WTC11 (cell line): Measurements from ENCODE around the gene CYP4F22. TPM values are rescaled to one million over a fixed set of nuclear protein-coding genes. Genes with fewer than 3 reads are reported as not detected.

Experiments
- ATAC-seq: fragments of 200-7000 bp; cut with Tn5 transposase; 2 replicates; pipeline ENCODE4 v1.10.0; 2021; ENCODE audit warnings: mild to moderate bottlenecking, moderate library complexity
- CTCF ChIA-PET: fragments of 300-600 bp; sonication (Branson Sonifier 250); formaldehyde crosslinking; loops from one replicate; lab custom pipeline; 2021; ENCODE audit warnings: antibody characterized with exemption; lab: Charles Lee
- POLR2A ChIA-PET: fragments of 350-600 bp; sonication (Branson Sonifier 250); formaldehyde crosslinking; loops from one replicate; lab custom pipeline; 2021; ENCODE audit warnings: antibody characterized with exemption; lab: Charles Lee
- DNase-seq: peaks from one replicate; pipeline ENCODE4 v3.0.0; 2021; ENCODE audit warnings: low spot score
- H3K27ac Mint-ChIP-seq: 2 replicates; pipeline ENCODE4 v1.8.0; 2021; ENCODE audit warnings: mixed read lengths
- H3K27me3 Mint-ChIP-seq: 2 replicates; pipeline ENCODE4 v1.8.0; 2021; ENCODE audit warnings: low read depth, mild to moderate bottlenecking, moderate library complexity, mixed read lengths
- H3K36me3 Mint-ChIP-seq: 2 replicates; pipeline ENCODE4 v1.8.0; 2021; ENCODE audit warnings: mixed read lengths
- H3K4me1 Mint-ChIP-seq: 2 replicates; pipeline ENCODE4 v1.8.0; 2022; ENCODE audit warnings: mixed read lengths
- H3K4me3 Mint-ChIP-seq: 2 replicates; pipeline ENCODE4 v1.8.0; 2021; ENCODE audit warnings: mild to moderate bottlenecking, moderate library complexity, mixed read lengths
- H3K9me3 Mint-ChIP-seq: 2 replicates; pipeline ENCODE4 v1.8.0; 2021; ENCODE audit warnings: mixed read lengths
- CBFB ChIP-seq: sonication (generic); formaldehyde crosslinking; IDR thresholded peaks from 2 replicates; pipeline ENCODE4 v1.8.1; 2022; ENCODE audit warnings: mild to moderate bottlenecking, low read depth, missing genetic modification reagents
- FOXK1 ChIP-seq: sonication (generic); formaldehyde crosslinking; IDR thresholded peaks from 2 replicates; pipeline ENCODE4 v1.8.0; 2022; ENCODE audit warnings: mild to moderate bottlenecking, moderate library complexity, missing genetic modification reagents
- GRHL2 ChIP-seq: fragments of 250-450 bp; sonication (Bioruptor Pico); IDR thresholded peaks from 2 replicates; pipeline ENCODE4 v1.8.0; 2022; ENCODE audit warnings: mild to moderate bottlenecking, moderate library complexity; ENCODE audit not compliant: insufficient replicate concordance, severe bottlenecking
- JAZF1 ChIP-seq: fragments of 250-450 bp; sonication (Bioruptor Pico); IDR thresholded peaks from 2 replicates; pipeline ENCODE4 v1.9.0; 2021; ENCODE audit warnings: moderate library complexity, mild to moderate bottlenecking, inconsistent platforms
- NFYB ChIP-seq: sonication (generic); formaldehyde crosslinking; conservative IDR thresholded peaks from 2 replicates; pipeline ENCODE4 v1.8.0; 2022; ENCODE audit warnings: low read depth, missing genetic modification reagents
- NR2C2 ChIP-seq: sonication (generic); formaldehyde crosslinking; IDR thresholded peaks from 2 replicates; pipeline ENCODE4 v1.8.0; 2022; ENCODE audit warnings: mild to moderate bottlenecking, missing genetic modification reagents
- RELA ChIP-seq: sonication (generic); formaldehyde crosslinking; IDR thresholded peaks from 2 replicates; pipeline ENCODE4 v1.8.1; 2022; ENCODE audit warnings: missing genetic modification reagents, mild to moderate bottlenecking, borderline replicate concordance
- SP1 ChIP-seq: sonication (generic); formaldehyde crosslinking; conservative IDR thresholded peaks from 2 replicates; pipeline ENCODE4 v1.8.1; 2022; ENCODE audit warnings: missing genetic modification reagents
- TCF7 ChIP-seq: sonication (generic); formaldehyde crosslinking; IDR thresholded peaks from 2 replicates; pipeline ENCODE4 v1.8.0; 2022; ENCODE audit warnings: mild to moderate bottlenecking, low read depth, missing genetic modification reagents, moderate library complexity
- TEAD4 ChIP-seq: sonication (generic); formaldehyde crosslinking; IDR thresholded peaks from 2 replicates; pipeline ENCODE4 v1.8.0; 2022; ENCODE audit warnings: mild to moderate bottlenecking, missing genetic modification reagents
- ZNF423 ChIP-seq: fragments of 250-450 bp; sonication (Bioruptor Pico); IDR thresholded peaks from 2 replicates; pipeline ENCODE4 v2.1.2; 2022; ENCODE audit warnings: mild to moderate bottlenecking, moderate library complexity
- ZNF671 ChIP-seq: fragments of 250-450 bp; sonication (Bioruptor Pico); IDR thresholded peaks from 2 replicates; pipeline ENCODE4 v1.8.0; 2021; ENCODE audit warnings: mild to moderate bottlenecking
- total RNA-seq: library from RNA; stranded (reverse); gene quantifications from 3 replicates; pipeline ENCODE4 v1.2.3, GENCODE V29; 2021
- TF ChIP-seq, protein P1 (sequence below): fragments of 250-450 bp; sonication (Bioruptor Pico); IDR thresholded peaks from 2 replicates; pipeline ENCODE4 v1.9.0; 2021; ENCODE audit warnings: mild to moderate bottlenecking
- TF ChIP-seq, protein P2 (sequence below): fragments of 250-450 bp; sonication (Bioruptor Pico); IDR thresholded peaks from 2 replicates; pipeline ENCODE4 v2.1.2; 2022; ENCODE audit warnings: mild to moderate bottlenecking, moderate library complexity
- TF ChIP-seq, protein P3 (sequence below): sonication (generic); formaldehyde crosslinking; IDR thresholded peaks from 2 replicates; pipeline ENCODE4 v1.8.1; 2023; ENCODE audit warnings: mild to moderate bottlenecking, moderate library complexity, missing genetic modification reagents
- TF ChIP-seq, protein P4 (sequence below): sonication (generic); formaldehyde crosslinking; IDR thresholded peaks from 2 replicates; pipeline ENCODE4 v1.8.0; 2022; ENCODE audit warnings: missing genetic modification reagents
- TF ChIP-seq, protein P5 (sequence below): sonication (generic); formaldehyde crosslinking; IDR thresholded peaks from 2 replicates; pipeline ENCODE4 v1.8.0; 2022; ENCODE audit warnings: mild to moderate bottlenecking, missing genetic modification reagents

The CYP4F22 gene
- total RNA-seq, 1 experiment from 2014 or later = 1.2 TPM

DNA sequence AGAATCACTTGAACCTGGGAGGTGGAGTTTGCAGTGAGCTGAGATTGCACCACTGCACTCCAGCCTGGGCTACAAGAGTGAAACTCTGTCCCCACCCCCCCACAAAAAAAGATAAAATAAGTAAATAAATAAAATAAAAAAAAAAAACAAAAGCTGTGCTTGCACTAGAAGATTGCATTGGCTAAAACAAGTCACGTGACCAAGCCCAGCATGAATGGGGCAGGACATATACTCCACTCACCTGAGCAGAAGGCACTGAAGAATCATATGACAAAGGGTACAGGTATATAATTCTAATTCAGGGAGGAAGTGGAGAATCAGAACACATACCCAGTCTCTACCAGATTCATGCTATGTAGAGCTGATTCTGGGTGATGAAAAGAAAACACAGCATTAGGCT is 36.6 kb downstream of the CYP4F22 start:
- peaks cover 10% of the 10 kb centered on the region; the same call in 1 of the 2 replicates for H3K9me3 Mint-ChIP-seq
- H3K4me3 Mint-ChIP-seq = no peak overlapping the region
- ATAC-seq (no peak), DNase-seq (no peak)
- H3K27me3 Mint-ChIP-seq = peaks cover 21% of the 10 kb centered on the region
- TF ChIP-seq, protein P1, sequence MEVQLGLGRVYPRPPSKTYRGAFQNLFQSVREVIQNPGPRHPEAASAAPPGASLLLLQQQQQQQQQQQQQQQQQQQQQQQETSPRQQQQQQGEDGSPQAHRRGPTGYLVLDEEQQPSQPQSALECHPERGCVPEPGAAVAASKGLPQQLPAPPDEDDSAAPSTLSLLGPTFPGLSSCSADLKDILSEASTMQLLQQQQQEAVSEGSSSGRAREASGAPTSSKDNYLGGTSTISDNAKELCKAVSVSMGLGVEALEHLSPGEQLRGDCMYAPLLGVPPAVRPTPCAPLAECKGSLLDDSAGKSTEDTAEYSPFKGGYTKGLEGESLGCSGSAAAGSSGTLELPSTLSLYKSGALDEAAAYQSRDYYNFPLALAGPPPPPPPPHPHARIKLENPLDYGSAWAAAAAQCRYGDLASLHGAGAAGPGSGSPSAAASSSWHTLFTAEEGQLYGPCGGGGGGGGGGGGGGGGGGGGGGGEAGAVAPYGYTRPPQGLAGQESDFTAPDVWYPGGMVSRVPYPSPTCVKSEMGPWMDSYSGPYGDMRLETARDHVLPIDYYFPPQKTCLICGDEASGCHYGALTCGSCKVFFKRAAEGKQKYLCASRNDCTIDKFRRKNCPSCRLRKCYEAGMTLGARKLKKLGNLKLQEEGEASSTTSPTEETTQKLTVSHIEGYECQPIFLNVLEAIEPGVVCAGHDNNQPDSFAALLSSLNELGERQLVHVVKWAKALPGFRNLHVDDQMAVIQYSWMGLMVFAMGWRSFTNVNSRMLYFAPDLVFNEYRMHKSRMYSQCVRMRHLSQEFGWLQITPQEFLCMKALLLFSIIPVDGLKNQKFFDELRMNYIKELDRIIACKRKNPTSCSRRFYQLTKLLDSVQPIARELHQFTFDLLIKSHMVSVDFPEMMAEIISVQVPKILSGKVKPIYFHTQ (CRISPR knock-in tag) = no peak
- TF ChIP-seq, protein P2, sequence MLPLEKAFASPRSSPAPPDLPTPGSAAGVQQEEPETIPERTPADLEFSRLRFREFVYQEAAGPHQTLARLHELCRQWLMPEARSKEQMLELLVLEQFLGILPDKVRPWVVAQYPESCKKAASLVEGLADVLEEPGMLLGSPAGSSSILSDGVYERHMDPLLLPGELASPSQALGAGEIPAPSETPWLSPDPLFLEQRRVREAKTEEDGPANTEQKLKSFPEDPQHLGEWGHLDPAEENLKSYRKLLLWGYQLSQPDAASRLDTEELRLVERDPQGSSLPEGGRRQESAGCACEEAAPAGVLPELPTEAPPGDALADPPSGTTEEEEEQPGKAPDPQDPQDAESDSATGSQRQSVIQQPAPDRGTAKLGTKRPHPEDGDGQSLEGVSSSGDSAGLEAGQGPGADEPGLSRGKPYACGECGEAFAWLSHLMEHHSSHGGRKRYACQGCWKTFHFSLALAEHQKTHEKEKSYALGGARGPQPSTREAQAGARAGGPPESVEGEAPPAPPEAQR (CRISPR knock-in tag) = no peak
- TF ChIP-seq TCF7 (CRISPR knock-in tag) = no peak
- no peak for TF ChIP-seq CBFB (CRISPR knock-in tag)
- no peak for TF ChIP-seq TEAD4 (CRISPR knock-in tag)
- TF ChIP-seq, protein P3, sequence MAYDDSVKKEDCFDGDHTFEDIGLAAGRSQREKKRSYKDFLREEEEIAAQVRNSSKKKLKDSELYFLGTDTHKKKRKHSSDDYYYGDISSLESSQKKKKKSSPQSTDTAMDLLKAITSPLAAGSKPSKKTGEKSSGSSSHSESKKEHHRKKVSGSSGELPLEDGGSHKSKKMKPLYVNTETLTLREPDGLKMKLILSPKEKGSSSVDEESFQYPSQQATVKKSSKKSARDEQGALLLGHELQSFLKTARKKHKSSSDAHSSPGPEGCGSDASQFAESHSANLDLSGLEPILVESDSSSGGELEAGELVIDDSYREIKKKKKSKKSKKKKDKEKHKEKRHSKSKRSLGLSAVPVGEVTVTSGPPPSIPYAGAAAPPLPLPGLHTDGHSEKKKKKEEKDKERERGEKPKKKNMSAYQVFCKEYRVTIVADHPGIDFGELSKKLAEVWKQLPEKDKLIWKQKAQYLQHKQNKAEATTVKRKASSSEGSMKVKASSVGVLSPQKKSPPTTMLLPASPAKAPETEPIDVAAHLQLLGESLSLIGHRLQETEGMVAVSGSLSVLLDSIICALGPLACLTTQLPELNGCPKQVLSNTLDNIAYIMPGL = no peak
- no peak for TF ChIP-seq SP1 (CRISPR knock-in tag)
- no peaks in the 10 kb centered on the region for H3K4me1 Mint-ChIP-seq
- H3K36me3 Mint-ChIP-seq = peaks cover 2% of the 10 kb centered on the region; the same call in 1 of the 2 replicates
- H3K27ac Mint-ChIP-seq = no peak overlapping the region
- POLR2A ChIA-PET = no interaction called here
- CTCF ChIA-PET = interaction anchor here (0.8 kb wide), 1 partner anchor 11 kb away, joined by 4 read pairs; no protein-coding TSS in a partner anchor

DNA sequence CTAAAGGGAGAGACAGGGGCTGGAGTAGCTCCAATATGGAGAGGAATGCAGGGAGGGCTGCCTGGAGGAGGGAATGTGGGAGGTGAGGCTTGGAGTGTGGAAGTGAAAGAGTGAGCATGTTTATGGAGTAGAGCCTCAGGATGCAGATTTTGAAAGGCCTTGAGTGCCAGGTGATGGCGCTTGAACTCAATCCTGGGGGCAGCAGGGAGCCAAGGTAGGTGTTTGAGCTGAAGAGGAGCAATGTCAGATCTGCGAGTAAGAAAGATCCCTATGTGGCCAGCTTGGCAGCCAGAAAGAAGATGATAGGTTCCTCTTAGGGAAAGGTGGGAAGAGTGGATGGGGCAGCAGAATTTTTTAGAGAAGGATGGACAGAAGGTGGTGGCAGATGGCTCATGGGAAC is 40.3 kb downstream of the CYP4F22 start:
- ChIA-PET CTCF (interaction anchor here (0.7 kb wide), 2 partner anchors 130 to 342 kb away, joined by 3 read pairs; partner anchors contain the start of gene AKAP8L), POLR2A (no interaction called here)
- no peak overlapping the region for H3K4me3 Mint-ChIP-seq
- DNase-seq (no peak), ATAC-seq (no peak)
- H3K9me3 Mint-ChIP-seq = 0 out of 2 replicates have a peak, but pooled peaks cover 4% of the 10 kb centered on the region
- peaks cover 47% of the 10 kb centered on the region for H3K27me3 Mint-ChIP-seq
- no peaks in the 10 kb centered on the region for H3K4me1 Mint-ChIP-seq
- H3K27ac Mint-ChIP-seq = no peak overlapping the region
- no peaks in the 10 kb centered on the region for H3K36me3 Mint-ChIP-seq
- TF ChIP-seq, protein P2 (CRISPR knock-in tag) = no peak
- TF ChIP-seq, protein P3 = no peak
- no peak for TF ChIP-seq CBFB (CRISPR knock-in tag)
- TF ChIP-seq RELA (CRISPR knock-in tag) = no peak
- TF ChIP-seq NR2C2 = no peak
- TF ChIP-seq FOXK1 (CRISPR knock-in tag) = no peak
- TF ChIP-seq NFYB (CRISPR knock-in tag) = no peak
- TF ChIP-seq, protein P4, sequence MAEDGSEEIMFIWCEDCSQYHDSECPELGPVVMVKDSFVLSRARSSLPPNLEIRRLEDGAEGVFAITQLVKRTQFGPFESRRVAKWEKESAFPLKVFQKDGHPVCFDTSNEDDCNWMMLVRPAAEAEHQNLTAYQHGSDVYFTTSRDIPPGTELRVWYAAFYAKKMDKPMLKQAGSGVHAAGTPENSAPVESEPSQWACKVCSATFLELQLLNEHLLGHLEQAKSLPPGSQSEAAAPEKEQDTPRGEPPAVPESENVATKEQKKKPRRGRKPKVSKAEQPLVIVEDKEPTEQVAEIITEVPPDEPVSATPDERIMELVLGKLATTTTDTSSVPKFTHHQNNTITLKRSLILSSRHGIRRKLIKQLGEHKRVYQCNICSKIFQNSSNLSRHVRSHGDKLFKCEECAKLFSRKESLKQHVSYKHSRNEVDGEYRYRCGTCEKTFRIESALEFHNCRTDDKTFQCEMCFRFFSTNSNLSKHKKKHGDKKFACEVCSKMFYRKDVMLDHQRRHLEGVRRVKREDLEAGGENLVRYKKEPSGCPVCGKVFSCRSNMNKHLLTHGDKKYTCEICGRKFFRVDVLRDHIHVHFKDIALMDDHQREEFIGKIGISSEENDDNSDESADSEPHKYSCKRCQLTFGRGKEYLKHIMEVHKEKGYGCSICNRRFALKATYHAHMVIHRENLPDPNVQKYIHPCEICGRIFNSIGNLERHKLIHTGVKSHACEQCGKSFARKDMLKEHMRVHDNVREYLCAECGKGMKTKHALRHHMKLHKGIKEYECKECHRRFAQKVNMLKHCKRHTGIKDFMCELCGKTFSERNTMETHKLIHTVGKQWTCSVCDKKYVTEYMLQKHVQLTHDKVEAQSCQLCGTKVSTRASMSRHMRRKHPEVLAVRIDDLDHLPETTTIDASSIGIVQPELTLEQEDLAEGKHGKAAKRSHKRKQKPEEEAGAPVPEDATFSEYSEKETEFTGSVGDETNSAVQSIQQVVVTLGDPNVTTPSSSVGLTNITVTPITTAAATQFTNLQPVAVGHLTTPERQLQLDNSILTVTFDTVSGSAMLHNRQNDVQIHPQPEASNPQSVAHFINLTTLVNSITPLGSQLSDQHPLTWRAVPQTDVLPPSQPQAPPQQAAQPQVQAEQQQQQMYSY (CRISPR knock-in tag) = no peak
- no peak for TF ChIP-seq JAZF1 (CRISPR knock-in tag)
- no peak for TF ChIP-seq ZNF671 (CRISPR knock-in tag)
- no peak for TF ChIP-seq GRHL2 (CRISPR knock-in tag)
- no peak for TF ChIP-seq ZNF423 (CRISPR knock-in tag)
- TF ChIP-seq, protein P5, sequence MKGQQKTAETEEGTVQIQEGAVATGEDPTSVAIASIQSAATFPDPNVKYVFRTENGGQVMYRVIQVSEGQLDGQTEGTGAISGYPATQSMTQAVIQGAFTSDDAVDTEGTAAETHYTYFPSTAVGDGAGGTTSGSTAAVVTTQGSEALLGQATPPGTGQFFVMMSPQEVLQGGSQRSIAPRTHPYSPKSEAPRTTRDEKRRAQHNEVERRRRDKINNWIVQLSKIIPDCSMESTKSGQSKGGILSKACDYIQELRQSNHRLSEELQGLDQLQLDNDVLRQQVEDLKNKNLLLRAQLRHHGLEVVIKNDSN = no peak
